Spleen (tissue), 11 donors: ENCODE data around the gene TGFA. TPM values are rescaled to one million over a fixed set of nuclear protein-coding genes. Genes with fewer than 3 reads are reported as not detected.
A peak's percentile ranks its signal among the peaks of the same experiment; 100 is the strongest.

ENCODE experiments used
- DNase-seq: peaks from one replicate; pipeline ENCODE4 v3.0.0-alpha.2; 2020
- H3K27ac ChIP-seq, 8 donors: fragments of 200-600 bp; sonication (generic) in 7 of 8; 1 replicate in 4 of 8; 2 replicates in 4 of 8; pipeline versions ENCODE4 v1.5.0 to v1.8.0; 2016 to 2021; ENCODE audit warnings: inconsistent platforms in 4 of 8, mild to moderate bottlenecking in 4 of 8, moderate library complexity in 1 of 8
- H3K27me3 ChIP-seq, 7 donors: fragments of 200-600 bp; sonication (generic) in 6 of 7; replicated peaks in 1 of 7; 1 replicate in 4 of 7; 2 replicates in 3 of 7; pipeline versions ENCODE4 v1.5.0 to v1.8.0; 2016 to 2021; ENCODE audit warnings: inconsistent platforms in 3 of 7, mild to moderate bottlenecking in 1 of 7
- H3K36me3 ChIP-seq, 6 donors: fragments of 200-600 bp; sonication (generic) in 5 of 6; 1 replicate in 4 of 6; 2 replicates in 2 of 6; pipeline versions ENCODE4 v1.5.0 to v1.8.0; 2016 to 2021; ENCODE audit warnings: inconsistent platforms in 2 of 6
- H3K4me1 ChIP-seq, 6 donors: fragments of 200-600 bp; sonication (generic) in 5 of 6; 1 replicate in 3 of 6; 2 replicates in 3 of 6; pipeline versions ENCODE4 v1.5.0 to v1.8.0; 2016 to 2021; ENCODE audit warnings: inconsistent platforms in 3 of 6
- H3K4me3 ChIP-seq, 8 donors: fragments of 200-600 bp; sonication (generic) in 7 of 8; 1 replicate in 4 of 8; 2 replicates in 4 of 8; pipeline versions ENCODE4 v1.5.0 to v1.8.0; 2016 to 2021; ENCODE audit warnings: inconsistent platforms in 4 of 8, mild to moderate bottlenecking in 4 of 8, moderate library complexity in 2 of 8
- H3K9me3 ChIP-seq, 8 donors: fragments of 200-600 bp; sonication (generic) in 7 of 8; 1 replicate in 4 of 8; 2 replicates in 4 of 8; pipeline versions ENCODE4 v1.5.0 to v1.8.0; 2016 to 2021; ENCODE audit warnings: inconsistent platforms in 4 of 8
- CTCF ChIP-seq, 11 experiments: fragments of 200-600 bp in 7 of 11; fragments of 450-650 bp in 4 of 11; sonication (generic) in 4 of 11; IDR thresholded peaks in 8 of 11; conservative IDR thresholded peaks in 3 of 11; 1 replicate in 7 of 11; 2 replicates in 4 of 11; pipeline versions ENCODE4 v1.4.0 to v1.8.0; 2016 to 2021; ENCODE audit warnings: antibody characterized with exemption in 11 of 11, inconsistent platforms in 4 of 11, mild to moderate bottlenecking in 1 of 11
- POLR2A ChIP-seq, 3 donors: fragments of 450-650 bp; IDR thresholded peaks; one replicate each; pipeline ENCODE4 v1.5.1; 2017; ENCODE audit warnings: antibody characterized with exemption in 3 of 3, mild to moderate bottlenecking in 1 of 3
- POLR2AphosphoS5 ChIP-seq, 3 donors: sonication (generic); formaldehyde crosslinking; IDR thresholded peaks; one replicate each; pipeline ENCODE4 v1.5.1; 2017; ENCODE audit warnings: antibody characterized with exemption in 3 of 3
- WGBS, 5 donors: extraction: QIAGEN DNeasy Blood & Tissue Kit in 3 of 5; methylation state at CpG; one replicate each; pipeline versions ENCODE4 v1.1.5 to v1.1.7; 2013 to 2018; 5-methylcytosine and 5-hydroxymethylcytosine counted together
- intact Hi-C: fragments of 100-400 bp; cut with DNase I; formaldehyde crosslinking; loops from one replicate; pipeline ENCODE4 v1.15.0; 2023; ENCODE audit warnings: low total_unique reads
- polyA plus RNA-seq, 3 donors: library from polyadenylated mRNA; stranded (reverse); fragments of 200-250 nt; gene quantifications; one replicate each; pipeline ENCODE4 v1.2.1, GENCODE V29; 2013
- total RNA-seq, 7 donors: library from RNA; depleted of rRNA in 3 of 7; stranded (reverse); fragments of >200 nt in 3 of 7; fragmentation: NEBNext Ultra II Directional in 4 of 7; extraction: Animal tissue kit (Norgen Biotek cat#: 25700) in 4 of 7; gene quantifications; one replicate each; pipeline versions ENCODE4 v1.1.0 to v1.2.1, GENCODE V29; 2016 to 2021
- donor health status: healthy with polysubstance abuse.
- donor health status: DM: no; HTN: no; CAD: no; lungs with moderate emphysema.
- donor health status: DM: no; HTN: no; CAD: no.
- donor health status: Bipolar disorder and iron deficiency.
- donor health status: healthy.
- donor health status: DM: no; HTN: no; CAD: no.
- donor health status: DM: yes; HTN: yes; CAD: no.

The TGFA gene
- total and polyA plus RNA-seq, 10 donors: 1.3 to 27.5 (median 13.2) TPM

- TF ChIP-seq POLR2A (IDR thresholded peaks at IDR 0.05): no peak
- peak in 4 of 11 experiments; percentile 3 to 31 (median 12) for TF ChIP-seq CTCF (IDR thresholded peaks at IDR 0.05 in 8 of 11, conservative IDR thresholded peaks at IDR 0.05 in 3 of 11)
- TF ChIP-seq POLR2AphosphoS5 (IDR thresholded peaks at IDR 0.05): no peak
- intact Hi-C loops: no loop called here
Measured at GRCh38 chr2:70554338-70554892, 789 bp upstream of the TGFA start.

DNA sequence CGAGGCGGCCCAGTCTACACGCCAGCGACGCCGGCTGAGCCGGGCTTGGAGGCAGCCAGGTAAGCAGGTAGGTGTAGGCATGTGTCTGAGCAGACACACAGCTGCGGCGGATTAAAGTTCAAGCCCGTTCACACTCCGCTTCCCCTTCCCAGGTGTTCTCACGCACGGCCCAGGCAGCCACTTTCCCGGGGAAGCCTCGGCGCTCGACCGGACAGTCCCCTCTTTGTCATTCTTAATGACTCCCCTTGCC, 367 bp downstream of the TGFA start:
- Histone ChIP-seq H3K4me1 (peaks cover 8 to 43% (median 31%) of the 10 kb centered on the region in 6 donors), H3K36me3 (no peaks in the 10 kb centered on the region), H3K27ac (peak overlapping the region; percentile 24 to 92 (median 80)), H3K27me3 (peaks cover 0 to 77% (median 28%) of the 10 kb centered on the region in 7 donors), H3K9me3 (no peaks in the 10 kb centered on the region), H3K4me3 (peak overlapping the region; percentile 66 to 87 (median 84))
- no peak for TF ChIP-seq POLR2AphosphoS5 (IDR thresholded peaks at IDR 0.05)
- TF ChIP-seq POLR2A (IDR thresholded peaks at IDR 0.05): no peak
- no peak for TF ChIP-seq CTCF (IDR thresholded peaks at IDR 0.05 in 8 of 11, conservative IDR thresholded peaks at IDR 0.05 in 3 of 11)
- intact Hi-C loops: no loop called here
- 0 to 3% (median 1%) methylated on average over 7 to 18 of the region's 18 CpGs for WGBS, 5 donors
- no peak for DNase-seq

More at GRCh38 chr2:70554338-70554892, 789 bp upstream of the TGFA start:
- H3K36me3 ChIP-seq: no peaks in the 10 kb centered on the region
- H3K27ac ChIP-seq: peak overlapping the region in 7 of 8 donors; percentile 73 to 92 (median 84)
- H3K9me3 ChIP-seq: no peaks in the 10 kb centered on the region
- peaks cover 0 to 88% (median 28%) of the 10 kb centered on the region in 7 donors for H3K27me3 ChIP-seq
- H3K4me1 ChIP-seq: peaks cover 8 to 43% (median 31%) of the 10 kb centered on the region in 6 donors
- DNase-seq: no peak
- H3K4me3 ChIP-seq: peak overlapping the region; percentile 66 to 87 (median 84)
- WGBS, 5 donors: 31 to 37% (median 31%) methylated on average over 11 to 18 of the region's 18 CpGs

DNA sequence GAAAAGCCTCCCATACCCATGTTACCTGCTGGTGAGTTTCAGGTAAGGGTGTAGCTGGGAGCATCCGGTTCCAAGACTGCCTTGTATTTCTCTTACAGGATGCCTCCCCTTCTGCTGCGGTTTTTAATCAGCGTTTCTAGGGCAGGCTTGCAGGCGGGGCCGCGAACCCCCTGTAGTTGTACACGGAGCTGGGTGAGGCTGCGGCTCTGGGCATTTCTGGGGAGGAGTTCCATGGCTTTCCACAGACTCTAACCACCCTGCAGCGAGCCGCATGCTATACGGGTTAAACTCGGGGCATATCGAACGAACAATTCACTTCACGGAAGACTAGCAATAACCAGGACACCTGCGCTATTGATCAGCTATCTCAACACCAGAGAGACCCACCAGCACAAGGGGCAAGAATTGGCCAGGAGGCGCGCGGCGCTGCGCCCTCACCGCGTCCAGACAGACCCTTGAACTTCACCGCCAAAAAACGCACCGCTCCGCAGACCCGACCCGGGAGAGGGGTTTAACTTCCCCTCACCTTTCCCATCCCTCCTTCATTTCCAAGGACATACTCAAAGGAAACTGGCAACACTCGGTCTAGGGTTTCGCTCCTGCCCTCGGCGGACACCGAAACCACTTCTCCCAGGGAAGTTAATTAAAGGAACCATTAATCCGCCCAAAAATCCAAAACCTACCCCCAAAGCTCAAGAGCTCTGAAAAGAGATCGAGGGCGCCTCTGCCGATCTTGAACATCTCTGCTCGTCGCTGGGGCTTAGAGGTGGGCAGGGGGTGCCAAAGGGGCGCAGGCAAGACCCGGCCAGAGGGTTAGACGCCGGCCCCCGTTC, 909 bp downstream of the TGFA start:
- H3K9me3 ChIP-seq: no peaks in the 10 kb centered on the region
- DNase-seq: no peak
- TF ChIP-seq POLR2A (IDR thresholded peaks at IDR 0.05): no peak
- no peak for TF ChIP-seq CTCF (IDR thresholded peaks at IDR 0.05 in 8 of 11, conservative IDR thresholded peaks at IDR 0.05 in 3 of 11)
- no peak for TF ChIP-seq POLR2AphosphoS5 (IDR thresholded peaks at IDR 0.05)
- H3K27me3 ChIP-seq: peaks cover 0 to 75% (median 23%) of the 10 kb centered on the region in 7 donors
- no peaks in the 10 kb centered on the region for H3K36me3 ChIP-seq
- peaks cover 8 to 43% (median 31%) of the 10 kb centered on the region in 6 donors for H3K4me1 ChIP-seq
- H3K27ac ChIP-seq: peak overlapping the region; percentile 24 to 92 (median 80)
- 1 to 3% (median 2%) methylated on average over 24 to 45 of the region's 45 CpGs for WGBS, 5 donors
- intact Hi-C loops: no loop called here
- H3K4me3 ChIP-seq: peak overlapping the region; percentile 66 to 87 (median 84)

GRCh38 chr2:70551167-70551566, 2.5 kb downstream of the TGFA start:
- Histone ChIP-seq H3K9me3 (no peaks in the 10 kb centered on the region), H3K27ac (no peak overlapping the region), H3K4me3 (no peak overlapping the region), H3K36me3 (no peaks in the 10 kb centered on the region), H3K4me1 (peaks cover 8 to 43% (median 31%) of the 10 kb centered on the region in 6 donors), H3K27me3 (peaks cover 0 to 60% (median 19%) of the 10 kb centered on the region in 7 donors)
- WGBS, 5 donors: 30 to 53% (median 45%) methylated on average over 7 of the region's 7 CpGs
- TF ChIP-seq CTCF (IDR thresholded peaks at IDR 0.05 in 8 of 11, conservative IDR thresholded peaks at IDR 0.05 in 3 of 11): no peak
- TF ChIP-seq POLR2AphosphoS5 (IDR thresholded peaks at IDR 0.05): no peak
- TF ChIP-seq POLR2A (IDR thresholded peaks at IDR 0.05): no peak
- intact Hi-C loops: no loop called here
- DNase-seq: no peak
